K562 (cell line): ENCODE measurements around the gene USP28. TPM values are rescaled to one million over a fixed set of nuclear protein-coding genes. Genes with fewer than 3 reads are reported as not detected.

Experiments
- BCL6 ChIP-seq: fragments of 250-450 bp; sonication (Bioruptor Pico); IDR thresholded peaks from 2 replicates; pipeline ENCODE4 v1.4.0; 2020
- BCOR ChIP-seq: fragments of 450-650 bp; IDR thresholded peaks from 2 replicates; pipeline ENCODE4 v1.6.1; 2016
- CBX5 ChIP-seq: IDR thresholded peaks from 2 replicates; pipeline ENCODE4 v1.6.1; 2014; ENCODE audit warnings: low read depth, borderline replicate concordance
- CCAR2 ChIP-seq: fragments of 200-400 bp; formaldehyde crosslinking; IDR thresholded peaks from 2 replicates; pipeline ENCODE4 v1.6.1; 2017; ENCODE audit warnings: mild to moderate bottlenecking, low read depth, low read length
- CEBPZ ChIP-seq: fragments of 150-350 bp; IDR thresholded peaks from 2 replicates; pipeline ENCODE4 v1.6.1; 2014; ENCODE audit warnings: low read depth, mild to moderate bottlenecking, low read length, borderline replicate concordance
- DNMT1 ChIP-seq: fragments of 450-650 bp; IDR thresholded peaks from 2 replicates; pipeline ENCODE4 v1.6.1; 2016; ENCODE audit warnings: antibody characterized with exemption, mild to moderate bottlenecking
- EGR1 ChIP-seq: fragments of 450-650 bp; conservative IDR thresholded peaks from 2 replicates; pipeline ENCODE4 v1.6.1; 2017; ENCODE audit warnings: mild to moderate bottlenecking
- ELF1 ChIP-seq: fragments of 200-800 bp; sonication (Bioruptor generic); IDR thresholded peaks from 2 replicates; pipeline ENCODE4 v1.6.1; 2016; ENCODE audit warnings: missing genetic modification characterization, missing compliant biosample characterization
- L3MBTL2 ChIP-seq: fragments of 450-650 bp; IDR thresholded peaks from 2 replicates; pipeline ENCODE4 v1.6.1; 2016; ENCODE audit warnings: mild to moderate bottlenecking, moderate library complexity
- MNT ChIP-seq, 2 experiments: fragments of 450-650 bp; conservative IDR thresholded peaks; 2 replicates each; pipeline ENCODE4 v1.6.1; 2017; ENCODE audit warnings: mild to moderate bottlenecking in 2 of 2, moderate library complexity in 2 of 2
- NCOA4 ChIP-seq: fragments of 450-650 bp; IDR thresholded peaks from 2 replicates; pipeline ENCODE4 v1.6.1; 2018; ENCODE audit warnings: mild to moderate bottlenecking; ENCODE audit not compliant: partially characterized antibody
- NR2C2 ChIP-seq, 2 experiments: fragments of 200-800 bp in 1 of 2; sonication (Bioruptor generic) in 1 of 2; sonication (generic) in 1 of 2; formaldehyde crosslinking in 1 of 2; IDR thresholded peaks; 2 replicates each; pipeline versions ENCODE4 v1.6.1 to v1.8.0; 2016 to 2022; ENCODE audit warnings: mild to moderate bottlenecking in 1 of 2, missing compliant biosample characterization in 1 of 2, missing genetic modification characterization in 1 of 2, missing genetic modification reagents in 1 of 2
- POLR2AphosphoS2 ChIP-seq: IDR thresholded peaks from 2 replicates; pipeline ENCODE4 v1.6.1; 2012; ENCODE audit warnings: low read length, improper control_type of control experiment
- SMAD3 ChIP-seq: fragments of 450-650 bp; formaldehyde crosslinking; conservative IDR thresholded peaks from 2 replicates; pipeline ENCODE4 v1.4.0; 2020; ENCODE audit warnings: mild to moderate bottlenecking
- SMARCB1 ChIP-seq: IDR thresholded peaks from 2 replicates; pipeline ENCODE4 v1.6.1; 2011; ENCODE audit warnings: improper control_type of control experiment, low read depth; ENCODE audit not compliant: insufficient read length
- TAF7 ChIP-seq: fragments of 450-650 bp; IDR thresholded peaks from 2 replicates; pipeline ENCODE4 v1.6.1; 2016; ENCODE audit warnings: missing genetic modification characterization, missing compliant biosample characterization
- ZBTB33 ChIP-seq: sonication (generic); formaldehyde crosslinking; IDR thresholded peaks from 2 replicates; pipeline ENCODE4 v1.8.1; 2023; ENCODE audit warnings: mild to moderate bottlenecking, missing genetic modification reagents
- ZFP30 ChIP-seq: fragments of 250-450 bp; sonication (Bioruptor Pico); IDR thresholded peaks from 2 replicates; pipeline ENCODE4 v1.8.0; 2022; ENCODE audit warnings: moderate library complexity, mild to moderate bottlenecking, inconsistent platforms, borderline replicate concordance
- ZNF121 ChIP-seq: sonication (generic); formaldehyde crosslinking; conservative IDR thresholded peaks from 2 replicates; pipeline ENCODE4 v1.8.0; 2022; ENCODE audit warnings: missing genetic modification reagents
- ZNF133 ChIP-seq: fragments of 250-450 bp; sonication (Bioruptor Pico); IDR thresholded peaks from 2 replicates; pipeline ENCODE4 v1.4.0; 2020; ENCODE audit warnings: mild to moderate bottlenecking
- ZNF217 ChIP-seq: sonication (generic); formaldehyde crosslinking; IDR thresholded peaks from 2 replicates; pipeline ENCODE4 v1.8.0; 2022; ENCODE audit warnings: mild to moderate bottlenecking, missing genetic modification reagents
- ZNF239 ChIP-seq: fragments of 250-450 bp; sonication (Bioruptor Pico); IDR thresholded peaks from 2 replicates; pipeline ENCODE4 v1.4.0; 2020; ENCODE audit warnings: mild to moderate bottlenecking
- ZNF408 ChIP-seq: fragments of 250-450 bp; sonication (Bioruptor Pico); IDR thresholded peaks from 2 replicates; pipeline ENCODE4 v1.4.0; 2020; ENCODE audit warnings: low read depth, mild to moderate bottlenecking, moderate library complexity
- polyA plus RNA-seq, 8 experiments: library from polyadenylated mRNA; depleted of rRNA in 4 of 8; stranded (reverse) in 5 of 8; unstranded in 3 of 8; fragments of >200 nt; fragmentation: Nextera tagmentation in 2 of 8; fragmentation: Illumina TruSeq in 1 of 8; extraction: Ambion mirVana in 2 of 8; extraction: Trizol in 1 of 8; gene quantifications; 2 replicates each; pipeline versions ENCODE4 v1.2.1 to v1.2.3, GENCODE V29; 2011 to 2014; ENCODE audit warnings: inconsistent platforms in 1 of 8, missing spikeins in 1 of 8
- total RNA-seq, 7 experiments: library from RNA; depleted of rRNA in 6 of 7; stranded (reverse); fragments of >200 nt in 6 of 7; fragmentation: Illumina TruSeq in 2 of 7; extraction: Trizol in 2 of 7; gene quantifications; 2 replicates each; pipeline versions ENCODE4 v1.2.1 to v1.2.3, GENCODE V29; 2011 to 2021; ENCODE audit warnings: low replicate concordance in 1 of 7

The USP28 gene
- total and polyA plus RNA-seq, 9 of the 15 experiments (the other 6 are each of a cell fraction or from before 2014, with no cell fraction given), result 3.7 to 42.7 (median 20.3) TPM

- TF ChIP-seq SMAD3 (CRISPR knock-in tag), result 0 out of 2 replicates have a peak, but pooled peaks have one; percentile 53
- no peak for TF ChIP-seq POLR2AphosphoS2
- TF ChIP-seq TAF7 (tag), result peak; percentile 69; the same call in 1 of the 2 replicates
- no peak for TF ChIP-seq ZNF133
- no peak for TF ChIP-seq ZNF217 (CRISPR knock-in tag)
- no peak for TF ChIP-seq ZNF408 (CRISPR knock-in tag)
- TF ChIP-seq CBX5, result no peak
- no peak for TF ChIP-seq ZNF239 (CRISPR knock-in tag)
- no peak for TF ChIP-seq SMARCB1
- TF ChIP-seq L3MBTL2, result peak; percentile 74
- TF ChIP-seq CEBPZ, result no peak
- TF ChIP-seq ZBTB33 (CRISPR knock-in tag), result no peak; the same call in 1 of the 2 replicates
- peak; percentile 58 for TF ChIP-seq EGR1
- 0 out of 2 replicates have a peak, but pooled peaks have one; percentile 11 for TF ChIP-seq BCOR
- TF ChIP-seq ELF1 (tag), result no peak
- TF ChIP-seq ZNF121 (CRISPR knock-in tag), result no peak
- peak; percentile 59 to 68 for TF ChIP-seq MNT (conservative IDR thresholded peaks at IDR 0.05)
- no peak for TF ChIP-seq NCOA4
- TF ChIP-seq CCAR2, result no peak
- TF ChIP-seq DNMT1, result no peak
- TF ChIP-seq ZFP30 (CRISPR knock-in tag), result no peak
- no peak for TF ChIP-seq NR2C2 (CRISPR knock-in tag; IDR thresholded peaks at IDR 0.05)
- peak; percentile 72; the same call in 1 of the 2 replicates for TF ChIP-seq NR2C2 (tag; IDR thresholded peaks at IDR 0.05)
- no peak for TF ChIP-seq BCL6
Observed at GRCh38 chr11:113875234-113876073, at the start of gene USP28 (continued).
